HCT116 (cell line): ENCODE data around the gene ORAI2. TPM values are rescaled to one million over a fixed set of nuclear protein-coding genes. Genes with fewer than 3 reads are reported as not detected.

Experiments used
- ATAC-seq: fragments of 200-7000 bp; cut with Tn5 transposase; 2 replicates; pipeline ENCODE4 v1.9.1; 2020; ENCODE audit warnings: mild to moderate bottlenecking, moderate library complexity
- BruUV-seq: library from RNA; stranded (reverse); fragments of 400-500 nt; replicated peaks from 2 replicates; lab custom pipeline; 2021; lab: Mats Ljungman, UMichigan
- CTCF ChIA-PET: fragments of 300-600 bp; sonication (Branson Sonifier 250); formaldehyde crosslinking; loops from one replicate; lab custom pipeline; 2021; ENCODE audit warnings: antibody characterized with exemption; lab: Charles Lee
- POLR2A ChIA-PET: fragments of 300-600, 350-600 bp; sonication (Branson Sonifier 250); formaldehyde crosslinking; loops from one replicate; lab custom pipeline; 2021; ENCODE audit warnings: antibody characterized with exemption; lab: Charles Lee
- RAD21 ChIA-PET, 2 experiments: fragments of 300-600 bp; sonication (Branson Sonifier 250); formaldehyde crosslinking; loops; one replicate each; lab custom pipeline; 2023; ENCODE audit warnings: low total read pairs in 2 of 2; ENCODE audit not compliant: uncharacterized antibody in 2 of 2, unreplicated experiment in 2 of 2, low non-redundant PET in 1 of 2; lab: Charles Lee
- DNase-seq: peaks from one replicate; pipeline ENCODE4 v3.0.0-alpha.2; 2010; ENCODE audit warnings: low read depth, low spot score
- H2AFZ ChIP-seq: fragments of 200-600 bp; shearing (Covaris generic), sonication (generic); 2 replicates; pipeline ENCODE4 v1.6.1; 2017; ENCODE audit warnings: low read depth, mixed run types, mixed read lengths, antibody characterized with exemption, low read length; ENCODE audit not compliant: poor library complexity, severe bottlenecking
- H3K27ac ChIP-seq: 2 replicates; pipeline ENCODE4 v1.5.1; 2012; ENCODE audit warnings: low read depth, low read length
- H3K27me3 ChIP-seq: fragments of 200-600 bp; sonication (generic); 2 replicates; pipeline ENCODE4 v1.6.1; 2016; ENCODE audit warnings: mixed run types, low read length, mixed read lengths; ENCODE audit not compliant: insufficient read depth
- H3K36me3 ChIP-seq, 2 experiments: fragments of 200-500 bp in 1 of 2; fragments of 200-600 bp in 1 of 2; sonication (Bioruptor generic) in 1 of 2; sonication (generic) in 1 of 2; 2 replicates each; pipeline versions ENCODE4 v1.5.1 to v1.6.1; 2014 to 2016; ENCODE audit warnings: low read length in 2 of 2, inconsistent platforms in 1 of 2, mixed read lengths in 1 of 2, mixed run types in 1 of 2; ENCODE audit not compliant: insufficient read depth in 2 of 2, control insufficient read depth in 1 of 2
- H3K4me1 ChIP-seq, 2 experiments: fragments of 200-600 bp in 1 of 2; sonication (generic) in 1 of 2; 2 replicates each; pipeline versions ENCODE4 v1.5.1 to v1.6.1; 2012 to 2017; ENCODE audit warnings: low read length in 2 of 2, inconsistent platforms in 1 of 2, mild to moderate bottlenecking in 1 of 2, mixed read lengths in 1 of 2, mixed run types in 1 of 2, moderate library complexity in 1 of 2; ENCODE audit not compliant: insufficient read depth in 2 of 2, control insufficient read depth in 1 of 2
- H3K4me2 ChIP-seq: fragments of 200-600 bp; sonication (generic); 2 replicates; pipeline ENCODE4 v1.6.1; 2017; ENCODE audit warnings: mixed run types, low read length, mixed read lengths
- H3K4me3 ChIP-seq, 2 experiments: fragments of 200-600 bp in 1 of 2; sonication (generic) in 1 of 2; replicated peaks in 1 of 2; 2 replicates each; pipeline ENCODE4 v1.5.1; 2011 to 2016; ENCODE audit warnings: low read length in 2 of 2, control low read depth in 1 of 2, low read depth in 1 of 2, mild to moderate bottlenecking in 1 of 2, mixed read lengths in 1 of 2, mixed run types in 1 of 2
- H3K79me2 ChIP-seq: fragments of 200-600 bp; sonication (generic); 2 replicates; pipeline ENCODE4 v1.6.1; 2017; ENCODE audit warnings: mild to moderate bottlenecking, mixed run types, low read length, moderate library complexity, mixed read lengths; ENCODE audit not compliant: insufficient read depth
- H3K9ac ChIP-seq: fragments of 200-600 bp; sonication (generic); 2 replicates; pipeline ENCODE4 v1.6.1; 2016; ENCODE audit warnings: low read length, mixed read lengths
- H3K9me2 ChIP-seq: fragments of 200-600 bp; sonication (generic), shearing (Covaris generic); 2 replicates; pipeline ENCODE4 v1.6.1; 2017; ENCODE audit warnings: mixed run types, mild to moderate bottlenecking, moderate library complexity; ENCODE audit not compliant: insufficient read depth
- H3K9me3 ChIP-seq, 2 experiments: fragments of 200-500 bp in 1 of 2; fragments of 200-600 bp in 1 of 2; sonication (Bioruptor generic) in 1 of 2; sonication (generic) in 1 of 2; 2 replicates each; pipeline ENCODE4 v1.6.1; 2014 to 2017; ENCODE audit warnings: low read length in 2 of 2, mixed read lengths in 2 of 2, inconsistent platforms in 1 of 2, low read depth in 1 of 2, mild to moderate bottlenecking in 1 of 2, mixed run types in 1 of 2, moderate library complexity in 1 of 2; ENCODE audit not compliant: control insufficient read depth in 1 of 2, insufficient read depth in 1 of 2
- H4K20me1 ChIP-seq: fragments of 200-600 bp; sonication (generic), shearing (Covaris generic); 2 replicates; pipeline ENCODE4 v1.6.1; 2017; ENCODE audit warnings: mixed run types, mild to moderate bottlenecking, moderate library complexity; ENCODE audit not compliant: insufficient read depth
- CBX3 ChIP-seq: IDR thresholded peaks from 2 replicates; pipeline ENCODE4 v1.6.1; 2012; ENCODE audit warnings: low read depth
- FOSL1 ChIP-seq: IDR thresholded peaks from 2 replicates; pipeline ENCODE4 v1.6.1; 2012; ENCODE audit warnings: low read depth
- POLR2A ChIP-seq: IDR thresholded peaks from 2 replicates; pipeline ENCODE4 v1.7.0; 2011; ENCODE audit warnings: borderline replicate concordance; ENCODE audit not compliant: insufficient read depth, insufficient read length; ENCODE audit errors: extremely low read depth
- RAD21 ChIP-seq: IDR thresholded peaks from 2 replicates; pipeline ENCODE4 v1.6.1; 2012; ENCODE audit warnings: low read depth, mild to moderate bottlenecking
- SIN3A ChIP-seq: IDR thresholded peaks from 2 replicates; pipeline ENCODE4 v1.6.1; 2012; ENCODE audit warnings: low read depth
- SP1 ChIP-seq: IDR thresholded peaks from 2 replicates; pipeline ENCODE4 v1.6.1; 2012; ENCODE audit warnings: low read depth
- YY1 ChIP-seq: IDR thresholded peaks from 2 replicates; pipeline ENCODE4 v1.6.1; 2011; ENCODE audit warnings: low read length, low read depth, moderate library complexity, mild to moderate bottlenecking; ENCODE audit not compliant: insufficient replicate concordance; ENCODE audit errors: extremely low read depth
- intact Hi-C: fragments of 100-400 bp; cut with micrococcal nuclease; formaldehyde crosslinking; loops from 2 replicates; pipeline ENCODE4 v1.10.0; 2022
- total RNA-seq: library from RNA; stranded (reverse); gene quantifications from one replicate; pipeline ENCODE4 v1.2.1, GENCODE V29; 2021; ENCODE audit not compliant: unreplicated experiment
- TF ChIP-seq, protein P1 (sequence below), 3 experiments: fragments of 200-600 bp in 1 of 3; sonication (generic) in 1 of 3; IDR thresholded peaks in 2 of 3; conservative IDR thresholded peaks in 1 of 3; 2 replicates each; pipeline ENCODE4 v1.5.1; 2012 to 2017; ENCODE audit warnings: low read depth in 2 of 3, low read length in 2 of 3, antibody characterized with exemption in 1 of 3, borderline replicate concordance in 1 of 3, control low read depth in 1 of 3, mild to moderate bottlenecking in 1 of 3, mixed read lengths in 1 of 3, mixed run types in 1 of 3, moderate library complexity in 1 of 3; ENCODE audit not compliant: insufficient read depth in 1 of 3
- TF ChIP-seq, protein P2 (sequence below): IDR thresholded peaks from 2 replicates; pipeline ENCODE4 v1.6.1; 2011; ENCODE audit warnings: mild to moderate bottlenecking, low read length, moderate library complexity; ENCODE audit not compliant: insufficient replicate concordance; ENCODE audit errors: extremely low read depth

The ORAI2 gene
- total RNA-seq, 1 experiment from 2014 or later, result 13.2 TPM

DNA sequence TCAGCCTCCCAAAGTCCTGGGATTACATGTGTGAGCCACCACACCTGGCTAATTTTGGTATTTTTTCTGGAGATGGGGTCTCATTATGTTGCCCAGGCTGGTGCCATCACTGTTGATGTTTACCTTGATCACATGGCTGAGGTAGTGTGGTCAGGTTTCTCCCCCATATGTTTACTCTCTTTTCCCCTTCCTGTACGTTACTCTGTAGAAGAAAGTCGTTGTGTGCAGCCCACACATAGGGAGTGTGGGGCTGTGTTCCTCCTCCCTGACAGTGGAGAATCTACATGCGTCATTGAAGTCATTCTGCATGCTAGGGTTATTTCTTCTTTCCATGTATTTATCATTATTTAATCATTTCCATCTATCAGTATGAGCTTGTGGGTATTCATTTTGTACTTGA is 16.3 kb upstream of the ORAI2 start:
- Histone ChIP-seq H3K27ac (no peak overlapping the region), H3K4me1 (peaks cover 4 to 14% of the 10 kb centered on the region in 2 experiments), H2AFZ (no peak overlapping the region), H3K9me2 (no peaks in the 10 kb centered on the region), H3K4me3 (no peak overlapping the region), H3K4me2 (no peak overlapping the region), H3K79me2 (peaks cover 6% of the 10 kb centered on the region; the same call in 1 of the 2 replicates), H3K36me3 (peaks cover 16 to 27% of the 10 kb centered on the region in 2 experiments), H4K20me1 (no peaks in the 10 kb centered on the region), H3K27me3 (no peaks in the 10 kb centered on the region), H3K9me3 (no peaks in the 10 kb centered on the region), H3K9ac (no peak overlapping the region)
- CTCF ChIA-PET, result no interaction called here
- no TSS peak for BruUV-seq
- intact Hi-C loops, result no loop called here
- POLR2A ChIA-PET, result no interaction called here
- RAD21 ChIA-PET, result no interaction called here
- ATAC-seq, result no peak
- no peak for DNase-seq
- TF ChIP-seq, protein P1, sequence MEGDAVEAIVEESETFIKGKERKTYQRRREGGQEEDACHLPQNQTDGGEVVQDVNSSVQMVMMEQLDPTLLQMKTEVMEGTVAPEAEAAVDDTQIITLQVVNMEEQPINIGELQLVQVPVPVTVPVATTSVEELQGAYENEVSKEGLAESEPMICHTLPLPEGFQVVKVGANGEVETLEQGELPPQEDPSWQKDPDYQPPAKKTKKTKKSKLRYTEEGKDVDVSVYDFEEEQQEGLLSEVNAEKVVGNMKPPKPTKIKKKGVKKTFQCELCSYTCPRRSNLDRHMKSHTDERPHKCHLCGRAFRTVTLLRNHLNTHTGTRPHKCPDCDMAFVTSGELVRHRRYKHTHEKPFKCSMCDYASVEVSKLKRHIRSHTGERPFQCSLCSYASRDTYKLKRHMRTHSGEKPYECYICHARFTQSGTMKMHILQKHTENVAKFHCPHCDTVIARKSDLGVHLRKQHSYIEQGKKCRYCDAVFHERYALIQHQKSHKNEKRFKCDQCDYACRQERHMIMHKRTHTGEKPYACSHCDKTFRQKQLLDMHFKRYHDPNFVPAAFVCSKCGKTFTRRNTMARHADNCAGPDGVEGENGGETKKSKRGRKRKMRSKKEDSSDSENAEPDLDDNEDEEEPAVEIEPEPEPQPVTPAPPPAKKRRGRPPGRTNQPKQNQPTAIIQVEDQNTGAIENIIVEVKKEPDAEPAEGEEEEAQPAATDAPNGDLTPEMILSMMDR (IDR thresholded peaks at IDR 0.05 in 2 of 3, conservative IDR thresholded peaks at IDR 0.05 in 1 of 3; ENCODE audit: borderline replicate concordance in 1 of 3, insufficient read depth in 1 of 3, low read depth in 2 of 3, low read length in 2 of 3), result no peak
- TF ChIP-seq FOSL1 (no peak), YY1 (no peak), CBX3 (no peak), SP1 (no peak), POLR2A (no peak), RAD21 (no peak), SIN3A (no peak)
- TF ChIP-seq, protein P2, sequence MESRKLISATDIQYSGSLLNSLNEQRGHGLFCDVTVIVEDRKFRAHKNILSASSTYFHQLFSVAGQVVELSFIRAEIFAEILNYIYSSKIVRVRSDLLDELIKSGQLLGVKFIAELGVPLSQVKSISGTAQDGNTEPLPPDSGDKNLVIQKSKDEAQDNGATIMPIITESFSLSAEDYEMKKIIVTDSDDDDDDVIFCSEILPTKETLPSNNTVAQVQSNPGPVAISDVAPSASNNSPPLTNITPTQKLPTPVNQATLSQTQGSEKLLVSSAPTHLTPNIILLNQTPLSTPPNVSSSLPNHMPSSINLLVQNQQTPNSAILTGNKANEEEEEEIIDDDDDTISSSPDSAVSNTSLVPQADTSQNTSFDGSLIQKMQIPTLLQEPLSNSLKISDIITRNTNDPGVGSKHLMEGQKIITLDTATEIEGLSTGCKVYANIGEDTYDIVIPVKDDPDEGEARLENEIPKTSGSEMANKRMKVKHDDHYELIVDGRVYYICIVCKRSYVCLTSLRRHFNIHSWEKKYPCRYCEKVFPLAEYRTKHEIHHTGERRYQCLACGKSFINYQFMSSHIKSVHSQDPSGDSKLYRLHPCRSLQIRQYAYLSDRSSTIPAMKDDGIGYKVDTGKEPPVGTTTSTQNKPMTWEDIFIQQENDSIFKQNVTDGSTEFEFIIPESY, result no peak
